GM21723 (cell line): ENCODE data around the gene BARX2.

Source experiments
- ATAC-seq: cut with Tn5 transposase; IDR thresholded peaks from one replicate; pipeline ENCODE4 v1.9.1; 2021; ENCODE audit warnings: mild to moderate bottlenecking, moderate library complexity; ENCODE audit not compliant: unreplicated experiment

The BARX2 gene

GRCh38 chr11:129396454-129396853, 20.8 kb downstream of the BARX2 start:
- no peak for ATAC-seq

DNA sequence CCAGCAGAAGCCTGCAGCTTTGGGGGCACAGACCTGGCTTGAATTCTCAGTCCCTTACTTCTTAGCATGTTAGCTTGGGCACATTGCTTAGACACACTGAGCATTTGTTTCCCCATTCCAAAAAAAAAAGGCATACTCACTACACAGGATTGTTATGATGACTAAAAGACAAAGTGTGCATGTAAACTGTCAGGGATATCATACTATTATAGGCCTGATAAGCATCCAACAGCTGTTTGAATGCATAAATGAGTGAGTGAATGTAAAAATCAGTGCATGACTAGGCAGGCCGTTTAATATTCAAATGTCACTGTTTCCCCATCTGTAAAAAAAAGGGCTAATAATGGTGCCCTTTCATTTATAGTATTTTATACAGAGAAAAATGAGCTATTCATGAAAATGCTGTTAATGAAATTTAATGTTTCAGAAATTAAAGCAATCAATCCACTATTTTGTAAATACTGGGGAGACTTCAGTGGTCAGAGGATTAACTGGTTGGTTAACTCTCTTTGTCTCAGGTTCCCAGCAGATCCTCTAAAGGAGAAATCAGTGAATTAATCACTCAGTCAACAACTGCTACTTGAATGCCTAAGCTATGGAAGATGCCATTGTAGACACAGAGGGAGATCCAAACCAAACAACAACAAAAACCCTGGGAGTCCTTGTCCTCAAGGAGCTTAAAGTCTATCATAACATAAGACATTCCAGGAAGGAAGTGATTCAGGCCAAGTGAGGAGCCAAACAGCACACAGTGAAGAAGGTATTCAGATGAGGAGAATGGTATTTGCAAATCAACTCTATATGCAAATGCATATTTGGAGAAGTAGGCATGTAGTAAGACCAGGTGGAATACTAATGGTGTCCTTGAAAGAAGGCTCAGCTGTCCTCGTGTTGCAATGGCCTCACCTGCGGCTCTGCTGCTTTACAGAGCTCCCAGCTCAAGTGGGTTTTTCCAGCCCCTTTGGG, 26.8 kb downstream of the BARX2 start:
- no peak for ATAC-seq

- ATAC-seq, result no peak
Observed at GRCh38 chr11:129404731-129405130, 29.1 kb downstream of the BARX2 start.

GRCh38 chr11:129408865-129409444, 33.3 kb downstream of the BARX2 start:
- ATAC-seq, result no peak

DNA sequence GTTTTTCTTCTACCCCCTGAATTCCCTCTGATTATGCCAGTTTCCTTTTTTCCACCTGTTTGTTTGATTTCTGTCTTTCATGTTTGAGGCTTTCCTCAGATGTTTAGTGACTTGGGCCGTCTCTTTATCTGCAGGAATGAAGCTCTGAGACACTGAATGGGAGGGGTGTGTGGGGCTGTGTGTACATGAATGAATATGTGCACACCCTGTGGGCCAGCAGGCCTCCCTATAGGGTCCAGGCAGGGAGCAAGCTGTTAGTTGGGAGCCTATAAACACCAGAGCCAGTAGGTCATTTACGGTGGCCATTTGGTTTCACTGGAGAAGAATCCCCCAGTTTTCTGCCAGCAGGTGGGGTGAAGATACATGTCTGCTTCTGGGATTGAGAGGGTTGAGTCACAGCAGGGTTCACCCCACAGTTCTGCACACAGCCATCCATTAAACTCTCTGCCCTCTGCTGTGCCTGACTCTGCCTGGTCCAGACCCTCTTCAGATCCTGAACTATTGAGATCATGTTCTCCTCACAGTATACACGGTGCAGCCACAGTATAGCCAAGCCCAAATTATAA, 34.8 kb downstream of the BARX2 start:
- ATAC-seq, result no peak

GRCh38 chr11:129412494-129412893, 36.8 kb downstream of the BARX2 start:
- no peak for ATAC-seq

DNA sequence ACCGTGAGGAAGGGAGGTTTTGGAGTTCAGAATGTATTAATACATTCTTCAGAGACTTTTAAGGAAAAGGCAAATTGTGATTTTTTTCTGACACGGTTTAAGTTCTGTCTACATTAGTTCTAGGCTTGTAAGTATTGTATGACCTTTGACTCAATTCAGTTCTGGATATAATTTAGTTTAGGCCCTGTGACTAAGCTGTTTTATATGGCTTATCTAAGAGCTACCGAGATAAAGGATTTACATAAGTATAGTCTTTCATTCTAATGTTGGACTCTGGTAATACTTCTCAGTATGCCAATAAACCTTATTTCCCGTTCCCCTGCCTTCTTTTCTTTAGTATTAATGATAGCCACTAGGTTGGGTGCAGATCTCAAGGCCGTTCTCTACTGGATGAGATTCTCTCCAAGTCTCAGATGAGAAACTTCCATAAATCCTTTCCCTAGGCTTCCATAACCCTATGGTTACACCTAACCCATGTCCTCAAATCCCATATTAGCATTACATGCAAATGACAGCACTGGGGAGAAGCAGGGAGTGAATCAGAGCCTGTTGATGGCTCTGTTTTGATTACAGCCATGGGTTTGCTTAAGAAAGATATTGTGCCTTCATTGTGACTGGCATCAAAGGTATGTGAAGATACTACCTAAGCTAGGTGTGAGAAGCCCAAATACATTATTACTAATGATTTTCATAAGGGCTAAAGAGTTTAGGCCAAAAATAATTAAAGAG, 38.7 kb downstream of the BARX2 start:
- no peak for ATAC-seq

GRCh38 chr11:129416080-129416820, 40.6 kb downstream of the BARX2 start:
- ATAC-seq, result no peak

DNA sequence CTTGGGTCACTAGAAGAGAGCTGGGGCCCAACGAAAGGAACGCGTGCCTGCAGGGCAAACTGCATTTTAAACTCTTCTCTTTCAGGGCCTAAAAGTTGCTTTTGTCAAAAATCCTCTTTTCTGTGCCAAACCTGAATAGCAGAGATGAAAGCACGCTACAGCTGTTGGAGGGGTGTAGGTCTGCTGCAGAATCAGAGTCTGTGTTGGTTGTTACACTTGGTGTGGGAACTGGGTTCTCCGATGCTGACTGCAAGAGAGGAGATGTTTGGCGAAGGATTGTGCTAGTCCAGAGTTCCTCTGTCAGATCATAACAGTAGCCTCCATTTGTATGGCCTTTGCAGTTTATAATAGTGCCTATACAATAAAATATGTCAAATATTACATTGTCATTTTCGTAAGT, 41.8 kb downstream of the BARX2 start:
- ATAC-seq, result no peak

- no peak for ATAC-seq
Observed at GRCh38 chr11:129418039-129418438, 42.4 kb downstream of the BARX2 start.

- ATAC-seq, result no peak
Observed at GRCh38 chr11:129419386-129419785, 43.7 kb downstream of the BARX2 start.

- no peak for ATAC-seq
Observed at GRCh38 chr11:129423426-129423825, 47.8 kb downstream of the BARX2 start.

GRCh38 chr11:129425214-129425613, 49.6 kb downstream of the BARX2 start:
- no peak for ATAC-seq

GRCh38 chr11:129426038-129426437, 50.4 kb downstream of the BARX2 start:
- no peak for ATAC-seq

DNA sequence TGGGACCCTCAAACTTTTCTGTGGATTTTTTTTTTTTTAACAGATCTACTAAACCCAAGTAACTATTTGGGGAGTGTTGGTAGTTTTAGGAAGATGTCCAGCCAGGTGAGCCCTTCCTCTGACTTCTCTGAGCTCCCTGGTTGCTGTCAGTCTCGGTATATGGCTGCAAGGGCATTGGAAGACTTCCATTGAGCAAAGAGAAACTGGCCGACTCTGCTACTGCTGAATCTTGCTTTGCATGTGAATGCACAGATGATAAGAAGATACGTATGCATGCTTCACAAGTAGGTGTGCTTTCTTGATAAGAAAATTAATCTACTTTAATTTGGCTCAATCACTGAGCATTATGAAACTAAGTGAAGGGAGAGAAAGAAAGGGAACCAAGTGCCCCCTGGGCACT, 51.1 kb downstream of the BARX2 start:
- ATAC-seq, result no peak

DNA sequence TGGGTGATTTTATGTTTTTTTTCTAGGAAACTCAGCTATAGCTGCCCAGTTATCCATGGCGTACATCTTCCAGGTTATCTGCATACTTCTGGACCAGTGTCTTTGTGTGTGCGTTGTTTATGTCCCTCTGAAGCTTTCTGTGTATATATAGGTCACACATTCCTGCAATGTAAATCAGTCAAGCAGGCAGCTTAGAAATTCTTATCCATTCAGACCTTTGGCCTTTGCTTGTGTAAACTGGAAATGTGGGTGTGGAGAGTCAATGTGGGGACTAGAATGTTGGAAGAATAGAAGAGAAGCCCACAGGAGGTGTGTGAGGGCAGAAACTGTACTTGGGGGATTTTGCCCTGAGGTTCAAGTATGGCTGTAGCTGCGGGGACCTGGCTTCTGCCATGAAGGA, 51.7 kb downstream of the BARX2 start:
- no peak for ATAC-seq

DNA sequence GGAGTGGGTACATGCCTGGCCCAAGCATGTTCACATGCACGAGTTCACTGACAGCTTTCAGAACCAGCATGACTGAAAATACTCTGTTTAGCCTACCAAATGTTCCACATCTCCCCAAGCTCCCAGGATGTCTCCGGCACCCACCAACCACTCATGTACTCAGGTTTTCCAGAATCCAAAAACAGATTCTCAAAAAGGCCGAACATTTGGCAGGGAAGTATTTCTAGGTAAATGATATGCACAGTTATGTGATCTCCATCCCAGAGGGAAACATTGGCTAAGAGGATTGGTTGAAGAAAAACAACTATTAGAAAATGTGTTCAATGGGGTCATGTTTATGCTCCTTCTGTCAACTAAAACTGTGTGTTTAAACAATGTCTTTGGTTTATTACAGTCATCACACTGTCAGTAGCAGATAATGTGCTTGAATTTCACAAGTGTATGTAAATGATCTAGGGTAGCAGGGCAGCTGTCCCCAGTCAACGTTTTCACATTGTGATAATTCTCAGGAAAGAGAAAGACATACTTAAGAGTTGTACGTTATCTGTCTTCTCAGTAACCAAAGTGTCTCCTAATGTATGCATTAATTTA, 52.3 kb downstream of the BARX2 start:
- no peak for ATAC-seq

- ATAC-seq, result no peak
Observed at GRCh38 chr11:129428557-129428956, 52.9 kb downstream of the BARX2 start.

GRCh38 chr11:129434641-129435498, 59.2 kb downstream of the BARX2 start:
- no peak for ATAC-seq
